HL-60 (cell line): ENCODE measurements around the gene SNX8.
A peak's percentile ranks its signal among the peaks of the same experiment; 100 is the strongest.

ENCODE experiments used
- DNase-seq, 2 experiments: peaks; one replicate each; pipeline ENCODE4 v3.0.0-alpha.2; 2010 to 2020; ENCODE audit warnings: low read depth in 1 of 2, low spot score in 1 of 2
- H3K27ac ChIP-seq: fragments of 250-450 bp; sonication (Bioruptor Pico); replicated peaks from 2 replicates; pipeline ENCODE4 v1.5.1; 2020; ENCODE audit warnings: mild to moderate bottlenecking, moderate library complexity
- H3K27me3 ChIP-seq: fragments of 250-450 bp; sonication (Bioruptor Pico); 2 replicates; pipeline ENCODE4 v1.5.1; 2021; ENCODE audit warnings: mild to moderate bottlenecking, moderate library complexity; ENCODE audit not compliant: insufficient read depth, poor library complexity, severe bottlenecking
- H3K4me3 ChIP-seq: replicated peaks from 2 replicates; pipeline ENCODE4 v1.5.1; 2011; ENCODE audit warnings: mild to moderate bottlenecking, control low read depth, low read length; ENCODE audit not compliant: insufficient read depth
- GABPA ChIP-seq: IDR thresholded peaks from 2 replicates; pipeline ENCODE4 v1.6.1; 2012; ENCODE audit warnings: low read depth
- POLR2AphosphoS5 ChIP-seq: IDR thresholded peaks from 2 replicates; pipeline ENCODE4 v1.6.1; 2012; ENCODE audit warnings: low read depth
- REST ChIP-seq: IDR thresholded peaks from 2 replicates; pipeline ENCODE4 v1.6.1; 2012; ENCODE audit warnings: low read depth; ENCODE audit not compliant: insufficient replicate concordance
- SPI1 ChIP-seq: IDR thresholded peaks from 2 replicates; pipeline ENCODE4 v1.6.1; 2012; ENCODE audit warnings: low read depth, mild to moderate bottlenecking, borderline replicate concordance
- TF ChIP-seq, protein P1 (sequence below): IDR thresholded peaks from one replicate; pipeline ENCODE4 v1.5.1; 2011; ENCODE audit warnings: low read length, control low read depth, inconsistent platforms; ENCODE audit not compliant: insufficient read depth

Gene SNX8

DNA sequence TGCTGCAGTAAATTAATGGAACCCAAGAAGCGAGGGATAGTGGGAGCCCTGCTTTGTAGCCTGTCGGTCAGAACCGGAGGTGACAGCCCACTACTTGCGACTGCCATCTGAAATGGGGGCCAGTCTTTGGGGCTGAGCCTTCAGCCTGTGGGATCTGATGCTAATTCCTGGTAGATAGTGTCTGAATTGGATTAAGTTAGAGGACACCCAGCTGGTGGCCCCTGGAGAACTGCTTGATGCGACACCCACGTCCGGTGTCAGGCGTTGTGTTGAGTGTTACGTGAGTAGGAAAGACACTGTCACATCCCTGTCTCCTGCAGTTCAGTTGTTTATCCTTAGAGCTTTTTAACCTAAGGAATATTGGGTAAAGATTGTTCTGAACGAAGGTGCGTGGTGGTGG lies 45.4 kb upstream of the SNX8 start:
- no peak for TF ChIP-seq SPI1
- TF ChIP-seq GABPA = no peak
- TF ChIP-seq, protein P1, sequence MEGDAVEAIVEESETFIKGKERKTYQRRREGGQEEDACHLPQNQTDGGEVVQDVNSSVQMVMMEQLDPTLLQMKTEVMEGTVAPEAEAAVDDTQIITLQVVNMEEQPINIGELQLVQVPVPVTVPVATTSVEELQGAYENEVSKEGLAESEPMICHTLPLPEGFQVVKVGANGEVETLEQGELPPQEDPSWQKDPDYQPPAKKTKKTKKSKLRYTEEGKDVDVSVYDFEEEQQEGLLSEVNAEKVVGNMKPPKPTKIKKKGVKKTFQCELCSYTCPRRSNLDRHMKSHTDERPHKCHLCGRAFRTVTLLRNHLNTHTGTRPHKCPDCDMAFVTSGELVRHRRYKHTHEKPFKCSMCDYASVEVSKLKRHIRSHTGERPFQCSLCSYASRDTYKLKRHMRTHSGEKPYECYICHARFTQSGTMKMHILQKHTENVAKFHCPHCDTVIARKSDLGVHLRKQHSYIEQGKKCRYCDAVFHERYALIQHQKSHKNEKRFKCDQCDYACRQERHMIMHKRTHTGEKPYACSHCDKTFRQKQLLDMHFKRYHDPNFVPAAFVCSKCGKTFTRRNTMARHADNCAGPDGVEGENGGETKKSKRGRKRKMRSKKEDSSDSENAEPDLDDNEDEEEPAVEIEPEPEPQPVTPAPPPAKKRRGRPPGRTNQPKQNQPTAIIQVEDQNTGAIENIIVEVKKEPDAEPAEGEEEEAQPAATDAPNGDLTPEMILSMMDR = no peak
- no peak for TF ChIP-seq REST
- TF ChIP-seq POLR2AphosphoS5 = no peak
- Histone ChIP-seq H3K27ac (no peak overlapping the region), H3K27me3 (no peaks in the 10 kb centered on the region), H3K4me3 (no peak overlapping the region)
- DNase-seq = no peak

DNA sequence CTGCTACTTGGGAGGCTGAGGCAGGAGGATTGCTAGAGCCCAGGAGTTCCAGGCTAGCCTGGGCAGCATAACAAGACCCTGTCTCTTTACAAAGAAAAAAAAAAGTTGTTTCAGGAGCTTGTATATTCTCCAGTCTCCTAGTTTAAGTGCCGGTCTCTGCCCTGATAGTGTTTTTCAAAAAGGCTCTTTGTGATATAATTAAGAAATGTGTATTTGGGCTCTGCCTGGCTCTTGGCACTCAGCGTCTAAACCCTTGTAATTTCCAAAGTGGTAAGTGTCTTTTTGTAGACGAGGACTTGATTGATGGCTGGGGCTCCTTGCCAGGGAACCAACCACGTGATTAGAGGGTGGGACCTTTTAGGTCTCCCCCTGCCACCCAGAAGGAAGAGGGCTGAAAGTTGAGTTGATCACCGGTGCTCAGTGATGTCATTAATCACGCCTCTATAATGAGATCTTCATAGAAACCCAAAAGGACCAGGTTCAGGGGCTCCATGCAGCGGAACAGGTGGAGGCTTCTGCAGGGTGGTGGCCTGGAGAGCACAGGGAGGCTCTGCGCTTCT lies 44.8 kb upstream of the SNX8 start:
- Histone ChIP-seq H3K27me3 (no peaks in the 10 kb centered on the region), H3K4me3 (no peak overlapping the region), H3K27ac (no peak overlapping the region)
- TF ChIP-seq SPI1 (no peak), POLR2AphosphoS5 (no peak), REST (no peak), GABPA (no peak)
- TF ChIP-seq, protein P1 = no peak
- DNase-seq = no peak

DNA sequence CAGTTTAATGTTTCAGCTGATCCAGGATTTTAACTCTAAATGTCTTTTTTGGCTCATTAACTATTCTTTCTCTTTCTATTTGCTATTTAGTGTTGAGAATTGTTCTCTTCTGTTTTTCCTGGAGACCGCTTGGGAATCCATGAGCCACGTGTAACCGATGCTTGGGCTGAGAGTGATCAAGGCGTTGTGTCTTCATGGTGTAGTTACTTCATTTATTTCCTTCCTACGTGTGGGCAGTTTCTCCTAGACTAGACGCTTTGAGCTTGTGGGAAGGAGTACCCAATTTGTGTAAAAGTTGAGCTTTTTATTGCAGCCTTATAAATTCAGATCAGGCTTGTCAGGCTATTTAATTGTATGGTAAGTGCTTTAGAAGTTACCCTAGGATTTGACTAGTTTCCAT lies 43.3 kb upstream of the SNX8 start:
- TF ChIP-seq, protein P1 = no peak
- TF ChIP-seq GABPA = no peak
- TF ChIP-seq REST = no peak
- no peak for TF ChIP-seq POLR2AphosphoS5
- TF ChIP-seq SPI1 = no peak
- H3K27ac ChIP-seq = peak overlapping the region; percentile 33
- DNase-seq = peak in 1 of 2 experiments; percentile 44
- H3K27me3 ChIP-seq = no peaks in the 10 kb centered on the region
- H3K4me3 ChIP-seq = no peak overlapping the region
